ENCODE results near the gene PSMB3. TPM values are rescaled to one million over a fixed set of nuclear protein-coding genes. Genes with fewer than 3 reads are reported as not detected.

Gene PSMB3
- total RNA-seq, 1 experiment from 2014 or later = 441 TPM

- Histone ChIP-seq H3K27ac (ENCODE audit: low read length) (no peak overlapping the region), H3K9me3 (ENCODE audit: low read length) (no peaks in the 10 kb centered on the region), H3K4me1 (ENCODE audit: insufficient read depth, low read length) (peaks cover 7% of the 10 kb centered on the region; the same call in 1 of the 2 replicates), H3K4me3 (ENCODE audit: low read length) (no peak overlapping the region), H3F3A (ENCODE audit: low read length, unreplicated experiment) (no peaks in the 10 kb centered on the region), H2AFZ (ENCODE audit: low read length) (no peak overlapping the region), H3K9ac (ENCODE audit: low read length) (no peak overlapping the region), H4K20me1 (ENCODE audit: low read length) (no peaks in the 10 kb centered on the region), H3K36me3 (ENCODE audit: low read depth, low read length) (no peaks in the 10 kb centered on the region), H3K9me2 (replicated peaks; ENCODE audit: low read length) (no peaks in the 10 kb centered on the region), H3K79me2 (ENCODE audit: low read length) (peaks cover 27% of the 10 kb centered on the region), H3K27me3 (ENCODE audit: low read length) (no peaks in the 10 kb centered on the region), H3K4me2 (ENCODE audit: low read length) (no peak overlapping the region)
- ATAC-seq (no peak), DNase-seq (no peak)
- intact Hi-C loops (cut with micrococcal nuclease) = no loop called here
- ChIA-PET CTCF (no interaction called here), POLR2A (ENCODE audit: unreplicated experiment) (no interaction called here)
- BruUV-seq (replicated peaks) = no TSS peak
- TF ChIP-seq EZH2phosphoT487 (IDR thresholded peaks at IDR 0.05; ENCODE audit: borderline replicate concordance, low read length) = no peak
- no peak for TF ChIP-seq CTCF (conservative IDR thresholded peaks at IDR 0.05; ENCODE audit: low read depth, low read length)
- TF ChIP-seq EZH2 (IDR thresholded peaks at IDR 0.05; ENCODE audit: low read length, unreplicated experiment) = no peak
Observed at GRCh38 chr17:38709864-38710603, 42.5 kb upstream of the PSMB3 start.

GRCh38 chr17:38710604-38710962 is 42.0 kb upstream of the PSMB3 start:
- intact Hi-C loops (cut with micrococcal nuclease) = no loop called here
- peaks cover 7% of the 10 kb centered on the region; the same call in 1 of the 2 replicates for H3K4me1 ChIP-seq (ENCODE audit: insufficient read depth, low read length)
- H2AFZ ChIP-seq (ENCODE audit: low read length) = no peak overlapping the region
- H3K9ac ChIP-seq (ENCODE audit: low read length) = no peak overlapping the region
- BruUV-seq (replicated peaks) = no TSS peak
- H3K27me3 ChIP-seq (ENCODE audit: low read length) = no peaks in the 10 kb centered on the region
- no peak overlapping the region for H3K4me2 ChIP-seq (ENCODE audit: low read length)
- H3K4me3 ChIP-seq (ENCODE audit: low read length) = no peak overlapping the region
- H4K20me1 ChIP-seq (ENCODE audit: low read length) = no peaks in the 10 kb centered on the region
- DNase-seq = no peak
- ChIA-PET CTCF (no interaction called here), POLR2A (ENCODE audit: unreplicated experiment) (no interaction called here)
- H3K27ac ChIP-seq (ENCODE audit: low read length) = no peak overlapping the region
- H3K36me3 ChIP-seq (ENCODE audit: low read depth, low read length) = no peaks in the 10 kb centered on the region
- no peaks in the 10 kb centered on the region for H3K9me3 ChIP-seq (ENCODE audit: low read length)
- H3K79me2 ChIP-seq (ENCODE audit: low read length) = peaks cover 27% of the 10 kb centered on the region
- no peaks in the 10 kb centered on the region for H3F3A ChIP-seq (ENCODE audit: low read length, unreplicated experiment)
- ATAC-seq = no peak
- no peaks in the 10 kb centered on the region for H3K9me2 ChIP-seq (replicated peaks; ENCODE audit: low read length)
- TF ChIP-seq EZH2 (IDR thresholded peaks at IDR 0.05; ENCODE audit: low read length, unreplicated experiment) (no peak), EZH2phosphoT487 (IDR thresholded peaks at IDR 0.05; ENCODE audit: borderline replicate concordance, low read length) (no peak), CTCF (conservative IDR thresholded peaks at IDR 0.05; ENCODE audit: low read depth, low read length) (no peak)

- no peak overlapping the region for H3K4me2 ChIP-seq (ENCODE audit: low read length)
- no peak overlapping the region for H3K4me3 ChIP-seq (ENCODE audit: low read length)
- peaks cover 7% of the 10 kb centered on the region; the same call in 1 of the 2 replicates for H3K4me1 ChIP-seq (ENCODE audit: insufficient read depth, low read length)
- H3F3A ChIP-seq (ENCODE audit: low read length, unreplicated experiment) = no peaks in the 10 kb centered on the region
- POLR2A ChIA-PET (ENCODE audit: unreplicated experiment) = no interaction called here
- no peak for DNase-seq
- H3K27me3 ChIP-seq (ENCODE audit: low read length) = no peaks in the 10 kb centered on the region
- TF ChIP-seq EZH2 (IDR thresholded peaks at IDR 0.05; ENCODE audit: low read length, unreplicated experiment) (no peak), EZH2phosphoT487 (IDR thresholded peaks at IDR 0.05; ENCODE audit: borderline replicate concordance, low read length) (no peak), CTCF (conservative IDR thresholded peaks at IDR 0.05; ENCODE audit: low read depth, low read length) (no peak)
- H3K9ac ChIP-seq (ENCODE audit: low read length) = no peak overlapping the region
- intact Hi-C loops (cut with micrococcal nuclease) = no loop called here
- H3K27ac ChIP-seq (ENCODE audit: low read length) = no peak overlapping the region
- H3K9me2 ChIP-seq (replicated peaks; ENCODE audit: low read length) = no peaks in the 10 kb centered on the region
- CTCF ChIA-PET = no interaction called here
- BruUV-seq (replicated peaks) = no TSS peak
- no peaks in the 10 kb centered on the region for H3K36me3 ChIP-seq (ENCODE audit: low read depth, low read length)
- H4K20me1 ChIP-seq (ENCODE audit: low read length) = no peaks in the 10 kb centered on the region
- no peak for ATAC-seq
- peaks cover 23% of the 10 kb centered on the region for H3K79me2 ChIP-seq (ENCODE audit: low read length)
- no peak overlapping the region for H2AFZ ChIP-seq (ENCODE audit: low read length)
- H3K9me3 ChIP-seq (ENCODE audit: low read length) = no peaks in the 10 kb centered on the region
Observed at GRCh38 chr17:38710985-38711384, 41.6 kb upstream of the PSMB3 start.

All from PC-3 (cell line).